Parathyroid adenoma (tissue), 2 donors: ENCODE results near the gene DUXB.

Experiments
- H2AFZ ChIP-seq: fragments of 300-600 bp; sonication (generic); one replicate; pipeline ENCODE4 v1.7.0; 2017; ENCODE audit warnings: antibody characterized with exemption, mild to moderate bottlenecking
- H3K27ac ChIP-seq: fragments of 300-600 bp; sonication (generic); one replicate; pipeline ENCODE4 v1.7.0; 2017
- H3K27me3 ChIP-seq: fragments of 300-600 bp; sonication (generic); one replicate; pipeline ENCODE4 v1.7.0; 2017; ENCODE audit warnings: low read length; ENCODE audit not compliant: control insufficient read depth, insufficient read depth
- H3K36me3 ChIP-seq: fragments of 300-600 bp; sonication (generic); one replicate; pipeline ENCODE4 v1.7.0; 2017; ENCODE audit warnings: low read length; ENCODE audit not compliant: control insufficient read depth, insufficient read depth
- H3K4me1 ChIP-seq: fragments of 300-600 bp; sonication (generic); one replicate; pipeline ENCODE4 v1.7.0; 2017; ENCODE audit warnings: control low read depth
- H3K4me2 ChIP-seq: fragments of 300-600 bp; sonication (generic); one replicate; pipeline ENCODE4 v1.7.0; 2017; ENCODE audit warnings: low read length
- H3K4me3 ChIP-seq: fragments of 300-600 bp; sonication (generic); one replicate; pipeline ENCODE4 v1.7.0; 2017; ENCODE audit warnings: low read depth, low read length
- H3K79me2 ChIP-seq: fragments of 300-600 bp; sonication (generic); one replicate; pipeline ENCODE4 v1.7.0; 2017; ENCODE audit warnings: control low read depth
- H3K9ac ChIP-seq: fragments of 300-600 bp; sonication (generic); one replicate; pipeline ENCODE4 v1.7.0; 2017; ENCODE audit warnings: mild to moderate bottlenecking
- H3K9me3 ChIP-seq: fragments of 300-600 bp; sonication (generic); one replicate; pipeline ENCODE4 v1.7.0; 2017; ENCODE audit warnings: low read length; ENCODE audit not compliant: control insufficient read depth
- CTCF ChIP-seq: fragments of 300-600 bp; sonication (generic); IDR thresholded peaks from one replicate; pipeline ENCODE4 v1.7.0; 2017; ENCODE audit warnings: antibody characterized with exemption, mild to moderate bottlenecking
- donor health status: primary hyperparathyroidism.

The DUXB gene

DNA sequence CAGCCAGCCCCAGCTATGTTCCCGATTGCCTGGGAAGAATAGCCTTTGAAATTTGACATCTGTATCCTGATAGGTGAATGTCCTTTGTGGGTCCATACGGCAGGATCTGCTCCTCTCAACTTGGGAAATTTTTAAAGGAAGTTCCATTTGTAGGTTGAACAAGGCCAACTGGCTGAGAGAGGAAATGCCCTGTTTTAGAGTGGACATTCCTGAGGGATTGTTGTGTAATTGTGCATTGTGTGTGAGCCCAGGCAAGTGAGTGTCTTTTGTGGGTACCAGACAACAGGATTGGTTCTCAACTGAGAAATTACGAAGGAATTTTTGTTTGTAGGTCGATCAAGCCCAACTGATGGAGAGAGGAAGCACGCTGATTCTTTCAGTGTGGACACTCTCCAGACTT, 21.9 kb downstream of the DUXB start:
- Histone ChIP-seq H3K27ac (no peak overlapping the region), H3K9ac (no peak overlapping the region), H3K4me2 (no peak overlapping the region), H3K4me3 (no peak overlapping the region), H3K4me1 (no peaks in the 10 kb centered on the region), H3K36me3 (no peaks in the 10 kb centered on the region), H3K9me3 (no peaks in the 10 kb centered on the region), H3K27me3 (no peaks in the 10 kb centered on the region), H2AFZ (no peak overlapping the region), H3K79me2 (no peaks in the 10 kb centered on the region)
- no peak for TF ChIP-seq CTCF

DNA sequence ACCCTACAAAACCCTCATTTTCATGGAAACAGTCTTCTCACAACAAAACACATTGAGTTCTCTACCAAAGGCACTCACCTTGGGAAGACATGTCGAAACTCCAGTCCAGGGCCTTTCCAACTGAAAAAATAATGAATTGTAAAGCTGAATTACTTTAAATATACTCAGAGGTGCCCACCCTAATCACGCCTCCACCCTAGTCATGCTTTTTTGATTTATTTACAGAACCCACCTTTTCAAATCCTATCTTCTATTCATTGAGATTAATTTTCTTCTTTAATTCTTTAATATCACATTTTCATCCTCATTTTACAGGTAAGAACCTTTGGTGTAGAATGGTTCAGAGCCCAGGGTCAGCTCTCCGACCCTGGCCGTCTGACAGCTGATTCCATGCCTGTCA, 24.4 kb downstream of the DUXB start, which contains the start of gene CPHXL2:
Gene CPHXL2, minus strand, starts transcription at position 101 of the 400 bp plus-strand sequence. Its CDS starts 10 bp downstream, at position 91.
- H3K4me1 ChIP-seq, result no peaks in the 10 kb centered on the region
- H3K79me2 ChIP-seq, result no peaks in the 10 kb centered on the region
- no peak within 1 kb of the TSS for H3K27ac ChIP-seq
- no peaks in the 10 kb centered on the region for H3K27me3 ChIP-seq
- H3K36me3 ChIP-seq, result no peaks in the 10 kb centered on the region
- H3K9me3 ChIP-seq, result no peaks in the 10 kb centered on the region
- H3K4me2 ChIP-seq, result no peak within 1 kb of the TSS
- H3K9ac ChIP-seq, result no peak within 1 kb of the TSS
- H3K4me3 ChIP-seq, result no peak within 1 kb of the TSS
- TF ChIP-seq CTCF, result no peak
- H2AFZ ChIP-seq, result no peak within 1 kb of the TSS

DNA sequence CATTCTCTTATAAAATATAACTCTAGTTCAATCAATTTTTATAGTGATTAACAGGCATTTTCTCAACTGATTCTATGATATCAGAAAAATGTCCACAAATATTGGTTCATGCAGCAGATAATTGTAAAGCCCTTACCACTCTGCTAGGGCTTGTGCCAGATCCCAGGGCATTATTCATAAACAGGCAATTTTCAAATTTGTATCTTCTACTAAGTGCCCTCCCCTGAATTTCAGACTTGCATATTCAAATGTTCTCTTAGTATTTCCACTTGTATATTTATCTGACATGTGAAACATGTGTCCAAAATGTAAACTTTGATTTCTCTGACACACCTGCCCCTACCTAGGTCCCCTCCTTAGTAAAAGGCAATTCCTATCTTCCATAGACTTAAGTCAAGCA, 33.8 kb downstream of the DUXB start:
- Histone ChIP-seq H2AFZ (no peak overlapping the region), H3K9ac (no peak overlapping the region), H3K4me1 (no peaks in the 10 kb centered on the region), H3K79me2 (no peaks in the 10 kb centered on the region), H3K27me3 (no peaks in the 10 kb centered on the region), H3K27ac (no peak overlapping the region), H3K4me3 (no peak overlapping the region), H3K36me3 (no peaks in the 10 kb centered on the region), H3K9me3 (no peaks in the 10 kb centered on the region), H3K4me2 (no peak overlapping the region)
- no peak for TF ChIP-seq CTCF

DNA sequence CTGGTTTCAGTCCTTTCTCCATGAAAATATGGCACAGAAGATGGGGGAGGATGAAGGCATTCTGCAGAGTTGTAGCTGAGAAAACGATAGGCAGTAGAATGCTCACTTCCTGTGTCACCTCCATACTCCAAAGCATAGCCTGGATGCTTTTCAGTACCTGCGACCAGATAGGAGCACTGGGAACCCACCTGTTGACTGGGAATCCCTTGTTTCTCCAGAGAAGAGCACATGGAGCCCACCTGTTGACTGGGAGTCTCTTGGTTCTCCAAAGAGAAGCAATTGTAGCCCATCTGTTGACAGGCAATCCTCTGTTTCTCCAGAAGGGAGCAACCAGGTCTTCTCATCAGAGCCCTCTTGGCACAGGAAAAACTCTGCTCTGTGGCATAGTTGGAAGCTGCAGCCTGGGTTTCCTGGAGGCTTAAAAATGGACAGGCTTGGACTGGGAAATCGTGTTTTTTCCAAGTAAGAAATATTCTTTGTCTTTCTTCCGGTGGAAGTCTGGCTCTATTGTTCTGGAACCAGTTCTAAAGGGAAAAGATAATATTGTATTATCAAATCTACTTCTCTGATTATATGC, 40.4 kb downstream of the DUXB start:
- no peak overlapping the region for H3K9ac ChIP-seq
- H3K27me3 ChIP-seq, result no peaks in the 10 kb centered on the region
- H3K9me3 ChIP-seq, result no peaks in the 10 kb centered on the region
- no peak overlapping the region for H3K4me2 ChIP-seq
- H2AFZ ChIP-seq, result no peak overlapping the region
- no peaks in the 10 kb centered on the region for H3K79me2 ChIP-seq
- H3K36me3 ChIP-seq, result no peaks in the 10 kb centered on the region
- H3K27ac ChIP-seq, result no peak overlapping the region
- TF ChIP-seq CTCF, result no peak
- no peaks in the 10 kb centered on the region for H3K4me1 ChIP-seq
- H3K4me3 ChIP-seq, result no peak overlapping the region

DNA sequence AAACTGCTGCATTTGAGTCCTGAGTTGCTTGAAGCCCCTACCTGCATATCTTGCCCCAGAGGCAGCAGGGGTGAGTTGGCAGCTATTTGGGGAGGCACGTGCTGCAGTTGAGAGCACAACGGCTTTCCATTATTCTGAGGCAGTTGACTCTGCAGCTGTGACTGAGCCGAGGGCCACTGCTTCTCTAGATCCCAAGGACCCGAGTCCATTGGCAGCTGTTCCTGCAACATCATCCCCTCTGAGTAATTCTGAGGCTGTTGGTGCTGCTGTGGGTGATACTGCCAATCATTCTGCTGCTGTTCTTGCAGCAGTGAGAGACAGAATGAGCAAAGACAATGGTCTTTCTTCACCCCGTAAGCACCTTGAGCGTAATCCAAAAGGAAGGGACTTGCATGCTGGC, 40.9 kb downstream of the DUXB start:
- Histone ChIP-seq H3K36me3 (no peaks in the 10 kb centered on the region), H3K27me3 (no peaks in the 10 kb centered on the region), H3K79me2 (no peaks in the 10 kb centered on the region), H3K9me3 (no peaks in the 10 kb centered on the region), H3K27ac (no peak overlapping the region), H3K9ac (no peak overlapping the region), H3K4me2 (no peak overlapping the region), H3K4me3 (no peak overlapping the region), H2AFZ (no peak overlapping the region), H3K4me1 (no peaks in the 10 kb centered on the region)
- no peak for TF ChIP-seq CTCF
